Cardiac muscle cell (in vitro differentiated cells and primary cell): ENCODE measurements around the gene PRAMEF12. TPM values are rescaled to one million over a fixed set of nuclear protein-coding genes. Genes with fewer than 3 reads are reported as not detected.

Experiments used
- DNase-seq, 2 donors: peaks; one replicate each; pipeline versions ENCODE4 v3.0.0 to v3.0.0-alpha.2; 2010 to 2017; ENCODE audit warnings: low read depth in 1 of 2, low spot score in 1 of 2
- H3K27ac ChIP-seq: fragments of 200-600 bp; sonication (generic); 2 replicates; pipeline ENCODE4 v1.5.1; 2016
- H3K27me3 ChIP-seq: fragments of 200-600 bp; sonication (generic); 2 replicates; pipeline ENCODE4 v1.6.0; 2016; ENCODE audit warnings: control low read depth
- H3K36me3 ChIP-seq: fragments of 200-600 bp; sonication (generic); 2 replicates; pipeline ENCODE4 v1.5.1; 2016; ENCODE audit warnings: control low read depth
- H3K4me1 ChIP-seq: fragments of 200-600 bp; sonication (generic); 2 replicates; pipeline ENCODE4 v1.8.1; 2017; ENCODE audit warnings: low read depth, mild to moderate bottlenecking, mixed run types
- H3K4me3 ChIP-seq: fragments of 200-600 bp; sonication (generic); 2 replicates; pipeline ENCODE4 v1.5.1; 2016; ENCODE audit warnings: mild to moderate bottlenecking
- H3K9me3 ChIP-seq: fragments of 200-600 bp; sonication (generic); 2 replicates; pipeline ENCODE4 v1.5.1; 2017; ENCODE audit warnings: low read depth, mild to moderate bottlenecking, control low read depth
- polyA plus RNA-seq: library from polyadenylated mRNA; unstranded; fragments of >200 nt; fragmentation: Nextera tagmentation; extraction: Ambion mirVana; gene quantifications from 2 replicates; pipeline ENCODE4 v1.2.1, GENCODE V29; 2016
- total RNA-seq: library from RNA; depleted of rRNA; stranded (reverse); fragments of >200 nt; gene quantifications from 2 replicates; pipeline ENCODE4 v1.2.3, GENCODE V29; 2016
- TF ChIP-seq, protein P1 (sequence below): IDR thresholded peaks from 2 replicates; pipeline ENCODE4 v1.5.1; 2012; ENCODE audit warnings: low read depth, mild to moderate bottlenecking, low read length

Gene PRAMEF12
- total and polyA plus RNA-seq, 2 experiments from 2014 or later = not detected

DNA sequence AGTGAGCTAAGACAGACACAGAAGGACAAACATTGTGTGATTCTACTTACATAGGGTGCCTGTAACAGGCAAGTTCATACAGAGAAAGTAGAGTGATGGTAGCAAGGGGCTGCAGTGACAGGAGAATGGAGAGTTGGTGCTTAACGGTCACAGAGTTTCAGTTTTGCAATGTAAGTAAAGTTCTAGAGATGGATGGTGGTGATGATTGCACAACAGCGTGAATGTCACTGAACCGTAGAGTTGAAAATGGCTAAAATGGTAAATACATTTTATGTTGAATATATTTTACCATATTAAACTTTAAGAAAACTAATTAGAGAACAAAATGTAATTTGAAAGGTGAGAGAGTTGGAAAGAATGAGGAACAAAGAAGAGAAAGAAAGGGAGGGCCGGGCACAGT lies 18.8 kb upstream of the PRAMEF12 start:
- Histone ChIP-seq H3K9me3 (no peaks in the 10 kb centered on the region), H3K36me3 (no peaks in the 10 kb centered on the region), H3K4me3 (no peak overlapping the region), H3K27ac (no peak overlapping the region), H3K27me3 (no peaks in the 10 kb centered on the region), H3K4me1 (no peaks in the 10 kb centered on the region)
- DNase-seq = no peak
- TF ChIP-seq, protein P1, sequence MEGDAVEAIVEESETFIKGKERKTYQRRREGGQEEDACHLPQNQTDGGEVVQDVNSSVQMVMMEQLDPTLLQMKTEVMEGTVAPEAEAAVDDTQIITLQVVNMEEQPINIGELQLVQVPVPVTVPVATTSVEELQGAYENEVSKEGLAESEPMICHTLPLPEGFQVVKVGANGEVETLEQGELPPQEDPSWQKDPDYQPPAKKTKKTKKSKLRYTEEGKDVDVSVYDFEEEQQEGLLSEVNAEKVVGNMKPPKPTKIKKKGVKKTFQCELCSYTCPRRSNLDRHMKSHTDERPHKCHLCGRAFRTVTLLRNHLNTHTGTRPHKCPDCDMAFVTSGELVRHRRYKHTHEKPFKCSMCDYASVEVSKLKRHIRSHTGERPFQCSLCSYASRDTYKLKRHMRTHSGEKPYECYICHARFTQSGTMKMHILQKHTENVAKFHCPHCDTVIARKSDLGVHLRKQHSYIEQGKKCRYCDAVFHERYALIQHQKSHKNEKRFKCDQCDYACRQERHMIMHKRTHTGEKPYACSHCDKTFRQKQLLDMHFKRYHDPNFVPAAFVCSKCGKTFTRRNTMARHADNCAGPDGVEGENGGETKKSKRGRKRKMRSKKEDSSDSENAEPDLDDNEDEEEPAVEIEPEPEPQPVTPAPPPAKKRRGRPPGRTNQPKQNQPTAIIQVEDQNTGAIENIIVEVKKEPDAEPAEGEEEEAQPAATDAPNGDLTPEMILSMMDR = no peak

DNA sequence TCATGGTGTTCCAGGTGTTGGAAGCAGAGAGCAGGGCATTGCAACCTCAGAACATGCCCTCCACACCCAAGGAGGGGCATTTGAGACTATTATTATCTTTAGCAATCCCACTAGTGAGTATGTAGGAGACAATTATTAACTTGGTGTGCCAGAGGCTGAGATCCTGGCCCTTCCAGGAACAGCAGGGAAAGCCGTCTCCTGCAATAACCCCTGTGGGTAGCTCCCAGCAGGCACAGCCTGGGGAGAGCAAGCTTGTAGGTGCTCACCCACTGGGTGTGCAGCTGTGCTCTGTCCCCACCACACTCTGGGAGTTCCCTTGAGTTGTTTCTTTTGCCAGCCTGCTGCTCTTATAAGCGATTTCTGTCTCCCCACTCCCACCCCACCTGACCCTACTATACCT lies 17.3 kb upstream of the PRAMEF12 start:
- TF ChIP-seq, protein P1 = no peak
- H3K36me3 ChIP-seq = no peaks in the 10 kb centered on the region

DNA sequence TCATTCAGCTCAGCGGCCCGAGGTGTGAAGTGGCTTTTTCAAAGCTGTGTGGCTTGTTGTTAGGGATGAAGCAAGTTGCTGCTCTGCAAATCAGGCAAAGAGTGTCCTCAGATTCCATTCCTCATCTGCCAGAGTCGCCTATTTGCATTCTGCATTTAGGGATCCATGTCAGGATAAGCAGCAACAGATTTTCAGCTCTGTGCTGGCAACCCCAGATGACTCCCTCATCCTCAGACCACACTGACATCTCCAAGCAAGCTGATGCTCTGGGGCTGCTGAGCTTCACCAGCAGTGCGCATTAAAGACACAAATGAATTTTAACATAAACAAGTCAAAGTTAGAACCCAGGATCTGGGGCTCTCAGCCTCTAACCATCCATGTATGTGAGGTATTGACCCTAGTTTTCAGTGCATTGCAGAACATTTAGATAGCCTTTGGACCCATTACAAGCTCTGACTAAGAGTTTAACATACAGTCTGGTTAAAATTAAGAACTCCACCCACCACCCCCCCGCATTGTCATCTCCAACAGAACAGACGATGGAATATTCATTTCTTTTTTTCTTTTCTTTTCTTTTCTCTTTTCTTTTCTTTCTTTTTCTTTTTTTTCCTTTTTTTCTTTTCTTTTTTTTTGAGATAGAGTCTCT lies 16.6 kb upstream of the PRAMEF12 start:
- TF ChIP-seq, protein P1 = no peak
- Histone ChIP-seq H3K4me3 (no peak overlapping the region), H3K27ac (no peak overlapping the region), H3K9me3 (no peaks in the 10 kb centered on the region), H3K4me1 (no peaks in the 10 kb centered on the region), H3K27me3 (no peaks in the 10 kb centered on the region), H3K36me3 (no peaks in the 10 kb centered on the region)
- no peak for DNase-seq

More for the DNA sequence above, 17.3 kb upstream of the PRAMEF12 start:
- Histone ChIP-seq H3K27ac (no peak overlapping the region), H3K4me1 (no peaks in the 10 kb centered on the region), H3K27me3 (no peaks in the 10 kb centered on the region), H3K4me3 (no peak overlapping the region), H3K9me3 (no peaks in the 10 kb centered on the region)
- DNase-seq = no peak

DNA sequence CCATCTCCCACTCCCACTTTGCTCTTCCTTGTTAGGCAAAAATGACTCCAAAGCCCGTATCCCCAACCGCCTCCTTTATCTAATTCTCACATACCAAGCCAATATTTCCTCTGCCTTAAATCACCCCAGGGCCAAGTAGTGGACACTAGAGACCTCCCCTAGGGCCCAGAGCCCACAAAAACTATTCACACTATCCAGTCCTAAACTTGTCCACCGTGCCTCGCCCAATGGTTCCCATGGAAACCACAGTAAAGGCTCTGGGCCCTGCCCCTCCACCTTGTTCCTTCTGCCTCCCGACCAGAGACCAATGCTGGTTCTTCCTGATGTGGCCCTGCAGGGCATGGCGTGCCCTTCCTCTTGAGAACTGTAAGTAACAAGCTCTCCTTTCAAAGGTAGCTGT lies 15.7 kb upstream of the PRAMEF12 start:
- no peaks in the 10 kb centered on the region for H3K9me3 ChIP-seq
- no peaks in the 10 kb centered on the region for H3K27me3 ChIP-seq
- H3K4me1 ChIP-seq = no peaks in the 10 kb centered on the region
- no peak overlapping the region for H3K27ac ChIP-seq
- no peak overlapping the region for H3K4me3 ChIP-seq
- TF ChIP-seq, protein P1 = no peak
- H3K36me3 ChIP-seq = no peaks in the 10 kb centered on the region
- DNase-seq = no peak

DNA sequence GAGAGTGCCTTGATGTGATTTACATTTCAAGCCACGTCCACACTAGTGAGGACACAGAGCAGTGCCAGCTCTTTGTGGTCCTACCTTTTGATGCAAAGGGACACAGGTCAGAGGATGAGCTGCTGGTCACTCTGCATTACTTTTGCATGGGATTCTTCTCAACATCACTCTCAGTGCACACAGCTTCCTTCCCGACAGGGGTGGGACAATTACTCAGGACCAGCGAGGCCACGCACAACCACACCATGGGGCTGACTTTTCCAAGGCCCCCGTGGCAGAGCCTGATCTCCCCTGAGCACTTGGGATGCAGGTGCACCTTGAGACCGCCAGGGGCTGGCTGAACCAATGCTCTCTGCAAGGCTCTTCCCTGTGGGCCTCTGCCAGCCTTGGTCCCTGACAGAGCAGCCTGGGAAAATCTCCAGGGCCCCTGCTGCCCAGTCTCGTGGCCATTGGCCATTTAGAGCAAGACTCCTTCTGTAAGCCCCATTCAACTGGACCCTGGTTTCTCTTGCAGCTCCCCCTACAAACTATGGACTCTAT lies 13.2 kb upstream of the PRAMEF12 start:
- no peak for DNase-seq

More for the DNA sequence above, 13.2 kb upstream of the PRAMEF12 start:
- H3K4me3 ChIP-seq = no peak overlapping the region
- no peaks in the 10 kb centered on the region for H3K9me3 ChIP-seq
- no peaks in the 10 kb centered on the region for H3K4me1 ChIP-seq
- no peaks in the 10 kb centered on the region for H3K27me3 ChIP-seq
- no peaks in the 10 kb centered on the region for H3K36me3 ChIP-seq
- TF ChIP-seq, protein P1 = no peak
- H3K27ac ChIP-seq = no peak overlapping the region
